SHP77 treated with DMSO at 0.1 percent for 48 hours (cell line): ENCODE measurements around the gene GNG12.

ENCODE experiments used
- DNase-seq: peaks from one replicate; lab custom pipeline; 2025; lab: John Stamatoyannopoulos, UW

The GNG12 gene

DNA sequence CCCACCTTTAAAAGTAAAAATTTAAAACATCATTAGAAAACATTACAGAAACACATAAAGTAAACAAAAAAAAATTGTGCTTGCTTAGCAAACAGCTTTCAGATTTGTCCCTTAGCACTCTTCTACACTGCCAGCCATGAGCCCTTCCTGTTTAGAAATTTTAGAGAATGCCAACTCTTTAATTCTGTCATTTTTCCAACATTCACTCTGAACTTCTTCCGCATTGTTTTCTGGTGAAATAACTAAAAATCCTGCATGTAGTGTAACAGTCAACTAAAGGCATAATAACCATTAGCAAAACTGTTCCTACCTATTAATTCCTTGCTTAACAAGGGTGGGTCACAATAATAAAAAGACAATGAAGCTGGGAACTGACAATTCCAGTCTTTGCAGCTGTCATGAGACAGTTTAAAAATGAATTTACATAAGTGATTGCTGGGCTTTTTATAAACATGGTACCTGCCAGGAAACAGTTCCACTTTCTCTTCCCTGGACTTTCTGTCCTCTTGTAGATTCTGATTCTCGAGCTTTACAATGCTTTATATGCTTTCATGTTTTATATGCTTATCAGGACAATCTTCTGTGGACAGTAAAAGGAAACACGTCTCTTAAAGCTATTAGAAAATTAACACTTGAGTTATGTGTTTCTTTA lies 19.0 kb downstream of the GNG12 start:
- no peak for DNase-seq

DNA sequence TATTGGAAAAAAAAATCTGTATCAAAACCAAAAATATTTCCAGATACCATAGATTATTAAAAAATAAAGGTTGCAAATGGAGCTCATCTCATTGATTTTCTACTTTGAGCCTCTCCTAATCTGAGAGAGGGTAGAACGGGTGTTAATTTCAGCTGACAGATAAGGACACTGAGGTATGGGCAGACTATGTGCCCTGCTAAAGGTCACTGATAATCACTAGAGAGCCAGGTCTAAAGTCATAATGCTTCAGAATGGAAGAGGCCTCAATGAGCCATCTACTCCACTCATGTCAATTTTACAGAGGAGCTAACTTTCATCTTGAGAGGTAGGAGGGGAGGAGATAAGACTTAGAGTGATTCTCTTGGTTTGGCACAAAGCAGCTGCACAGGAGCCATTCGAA lies 21.0 kb downstream of the GNG12 start:
- no peak for DNase-seq

DNA sequence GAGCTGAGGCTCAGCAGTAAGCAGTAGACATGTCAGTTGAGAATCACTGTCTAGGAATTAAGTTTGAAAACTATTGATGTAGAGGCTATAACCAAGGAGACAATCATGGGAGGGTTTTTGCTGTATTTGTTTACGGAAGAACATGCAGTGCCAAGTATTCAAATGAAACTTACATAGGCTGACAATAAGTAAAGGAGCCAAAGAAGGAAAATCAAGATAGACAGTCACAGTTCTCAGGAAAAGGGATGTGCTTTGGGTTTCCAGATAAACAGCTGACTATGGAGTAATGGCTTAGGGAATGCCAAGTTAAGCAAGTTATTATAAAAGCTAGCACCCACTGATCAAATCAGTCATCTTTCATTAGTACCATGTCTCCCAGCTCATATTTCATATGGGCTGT lies 21.5 kb downstream of the GNG12 start:
- no peak for DNase-seq

DNA sequence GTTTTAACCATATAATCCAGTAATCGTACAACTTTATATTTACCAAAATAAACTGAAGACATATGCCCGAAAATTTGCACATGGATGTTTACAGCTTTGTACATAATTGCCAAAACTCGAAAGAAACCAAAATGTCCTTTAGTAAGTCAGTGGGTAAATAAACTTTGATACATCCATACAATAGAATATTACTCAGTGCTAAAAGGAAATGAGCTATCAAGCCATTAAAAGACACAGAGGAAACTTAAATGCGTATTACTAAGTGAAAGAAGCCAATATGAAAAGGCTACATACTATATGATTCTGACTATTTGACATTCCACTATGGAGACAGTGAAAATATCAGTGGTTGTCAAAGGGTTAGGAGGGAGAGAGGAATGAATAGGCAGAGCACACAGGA lies 23.4 kb downstream of the GNG12 start:
- no peak for DNase-seq

DNA sequence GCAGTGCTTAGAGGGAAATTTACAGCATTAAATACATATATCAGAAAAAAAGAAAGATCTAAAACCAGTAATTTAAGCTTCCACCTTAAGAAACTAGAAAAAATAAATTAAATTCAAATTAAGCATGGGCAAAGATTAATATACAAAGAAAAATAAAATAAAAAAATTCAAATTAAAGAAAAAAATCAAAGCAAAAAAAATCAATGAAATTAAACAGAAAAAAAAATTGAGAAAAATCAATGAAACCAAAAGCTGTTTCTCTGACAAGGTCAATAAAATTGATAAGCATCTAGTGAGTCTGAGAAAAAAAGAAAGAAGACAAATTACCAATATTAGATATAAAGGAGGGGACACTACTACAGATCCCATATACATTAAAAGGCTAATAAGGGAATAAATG lies 26.0 kb downstream of the GNG12 start:
- no peak for DNase-seq

- DNase-seq, result no peak
Observed at GRCh38 chr1:67804710-67805109, 28.6 kb downstream of the GNG12 start.

DNA sequence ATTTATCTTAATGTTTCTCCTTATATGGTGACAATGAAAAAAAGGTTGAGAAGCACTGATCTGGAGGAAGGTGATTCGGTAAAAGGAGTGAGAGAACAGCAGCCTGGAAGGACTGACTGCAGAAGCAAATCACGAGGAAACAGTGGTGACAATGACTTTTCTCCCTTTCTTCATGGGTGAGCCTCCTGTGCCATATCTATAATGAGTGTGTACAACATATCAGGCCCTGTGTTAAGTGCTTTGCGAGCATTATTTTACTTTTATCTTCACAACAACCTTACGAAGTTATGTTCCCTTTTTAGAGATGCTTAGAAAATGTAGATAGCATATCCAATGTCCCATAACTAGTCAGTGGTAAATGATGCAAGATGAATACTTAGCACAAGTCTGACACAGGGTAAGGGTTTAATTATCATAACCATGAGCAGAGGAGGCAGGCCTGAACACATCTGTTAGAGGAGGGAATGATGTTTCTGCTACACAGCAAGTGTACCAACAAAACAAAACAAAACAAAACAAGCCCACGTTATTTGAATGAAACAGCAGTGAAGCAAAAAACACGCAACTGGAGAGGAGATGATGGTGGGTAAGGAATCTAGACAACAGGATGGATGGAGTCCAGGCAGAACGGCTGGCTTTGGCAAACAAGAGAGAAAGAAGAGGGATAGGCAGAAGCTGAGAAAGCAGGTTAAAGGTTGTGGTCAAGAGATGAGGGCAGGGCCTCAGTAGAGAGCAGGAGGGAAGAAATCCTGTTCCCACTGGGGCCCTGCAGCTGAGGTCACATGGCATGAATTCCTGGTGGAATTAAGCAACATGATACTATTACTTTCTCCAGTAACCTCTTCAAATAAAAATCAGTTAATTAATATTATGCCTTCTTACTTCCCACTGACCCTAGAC lies 29.6 kb downstream of the GNG12 start:
- DNase-seq, result no peak

DNA sequence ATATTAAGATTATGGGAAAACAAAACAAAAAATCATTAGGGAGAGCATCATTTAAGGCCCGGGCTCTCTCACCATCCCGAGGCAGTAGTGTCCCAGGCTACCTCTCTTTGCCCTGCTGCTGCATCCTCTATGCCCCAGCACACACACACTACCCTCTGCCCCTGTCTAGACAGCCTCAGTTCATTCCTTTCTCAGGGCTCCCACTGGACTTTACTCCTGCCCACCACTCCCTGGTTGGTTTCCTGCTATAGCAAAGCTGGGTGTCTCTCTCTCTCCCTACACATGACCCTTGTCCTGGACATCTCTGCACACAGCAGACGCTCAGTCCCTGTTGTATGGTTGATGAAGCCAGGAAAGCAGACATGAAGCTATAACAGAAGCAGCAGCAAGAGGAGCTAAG lies 30.7 kb downstream of the GNG12 start:
- no peak for DNase-seq

DNA sequence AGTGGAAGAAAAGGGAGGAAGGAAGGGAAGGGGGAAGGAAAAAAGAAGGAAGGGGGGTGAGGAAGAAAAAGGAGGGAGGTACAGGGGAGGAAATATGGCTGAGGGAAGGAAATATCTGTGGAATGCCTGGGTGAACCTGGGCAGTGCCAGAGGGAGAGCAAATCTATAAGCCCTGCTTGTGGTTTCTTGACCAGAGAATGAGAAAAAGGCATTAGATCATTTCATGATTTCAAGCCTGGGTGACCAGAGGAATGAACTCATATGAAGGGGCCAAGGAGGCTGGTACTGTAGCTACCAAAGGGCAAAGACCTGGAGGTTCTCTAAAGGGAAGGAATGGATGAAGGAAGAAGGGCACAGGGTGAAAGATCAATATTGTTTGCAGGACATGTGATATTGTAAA lies 31.4 kb downstream of the GNG12 start:
- DNase-seq, result no peak

DNA sequence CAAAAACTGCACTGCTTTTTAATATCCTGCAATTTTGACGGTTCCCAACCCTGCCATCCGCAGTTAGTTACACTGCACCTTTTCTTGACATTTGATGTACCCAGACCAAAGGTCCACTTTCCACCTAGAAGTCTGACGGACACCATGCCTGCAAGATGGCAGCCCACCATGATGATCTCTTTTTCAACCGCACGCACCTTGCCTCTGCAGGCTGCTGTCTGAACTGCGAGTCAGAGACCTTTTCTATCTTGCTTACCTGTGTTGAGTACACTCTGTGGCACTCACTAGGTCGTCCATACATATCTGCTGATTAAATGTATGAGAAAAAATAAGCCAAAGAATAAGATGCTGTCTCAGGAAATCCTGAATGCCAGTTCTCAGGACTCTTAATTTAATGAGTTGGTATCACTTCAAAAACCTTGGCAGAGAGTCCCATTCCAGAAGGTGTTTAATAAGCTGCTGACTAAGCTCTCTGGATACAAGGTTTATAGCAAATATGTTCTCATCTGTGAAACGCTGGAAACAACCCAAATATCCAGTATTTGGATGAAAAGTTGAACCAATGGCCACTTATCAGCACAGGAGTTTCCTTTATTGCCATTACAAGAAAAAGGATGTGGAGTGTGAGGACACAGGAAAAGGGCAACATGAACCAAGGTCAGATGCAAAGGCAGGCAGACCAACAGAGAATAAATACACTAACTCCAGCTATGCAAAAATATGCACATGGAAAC lies 37.9 kb downstream of the GNG12 start:
- DNase-seq, result no peak

- no peak for DNase-seq
Observed at GRCh38 chr1:67793562-67793961, 39.7 kb downstream of the GNG12 start.

DNA sequence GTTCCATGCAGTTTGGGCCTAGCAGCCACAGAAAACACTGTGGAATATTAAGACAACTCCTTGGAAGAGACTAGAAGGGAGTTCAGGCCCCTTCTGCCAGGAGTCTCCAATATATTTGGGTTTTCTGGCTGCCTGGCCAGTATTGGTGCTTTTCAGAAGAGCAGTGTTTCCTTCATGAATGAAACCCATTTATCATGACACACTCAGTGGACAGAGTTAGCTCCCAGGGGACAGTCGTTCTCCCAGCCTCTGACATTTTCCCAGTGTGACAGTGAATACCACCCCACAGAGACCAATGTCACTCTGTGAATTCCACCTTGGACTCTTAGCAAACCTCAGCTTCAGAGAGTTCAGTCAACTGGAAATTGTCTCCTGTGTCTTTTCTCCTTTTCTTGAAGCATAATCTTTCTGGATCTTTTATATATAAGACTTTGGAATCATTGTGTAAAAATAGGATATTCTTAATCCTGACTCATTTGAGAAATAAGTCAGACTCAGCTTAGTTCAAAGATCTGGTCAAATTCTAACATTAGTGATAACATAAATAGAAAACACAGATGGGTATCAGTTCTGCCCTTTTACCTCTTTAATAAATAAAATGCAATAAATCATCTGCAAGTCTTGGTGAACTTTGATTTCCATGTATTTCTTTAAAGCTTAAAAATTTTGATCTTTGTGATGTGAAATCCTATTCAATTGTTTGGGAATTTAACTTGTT lies 40.4 kb downstream of the GNG12 start:
- DNase-seq, result no peak

- DNase-seq, result no peak
Observed at GRCh38 chr1:67792103-67792502, 41.2 kb downstream of the GNG12 start.

- DNase-seq, result no peak
Observed at GRCh38 chr1:67791686-67792085, 41.6 kb downstream of the GNG12 start.

- DNase-seq, result no peak
Observed at GRCh38 chr1:67791261-67791660, 42.0 kb downstream of the GNG12 start.

GRCh38 chr1:67790201-67790692 lies 43.0 kb downstream of the GNG12 start:
- DNase-seq, result no peak

DNA sequence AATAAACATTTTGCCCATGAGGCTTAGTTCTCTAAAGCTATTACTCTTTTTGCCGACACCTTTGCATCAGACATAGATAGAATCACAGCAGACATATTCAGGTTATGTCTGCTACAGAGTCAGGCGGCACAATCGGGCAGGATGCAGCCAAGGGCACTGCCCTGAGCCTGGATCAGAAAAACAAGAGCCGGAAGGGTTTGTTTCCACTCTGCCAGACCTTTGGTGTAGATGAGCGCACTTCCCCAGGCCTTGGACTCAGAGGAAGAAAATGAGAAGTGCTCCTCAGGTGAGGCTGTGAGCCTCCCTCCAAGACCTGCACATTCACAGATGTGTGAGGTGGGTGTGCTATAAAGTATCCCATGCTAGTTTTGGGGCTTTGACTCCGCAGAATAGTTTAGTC lies 43.7 kb downstream of the GNG12 start:
- no peak for DNase-seq

DNA sequence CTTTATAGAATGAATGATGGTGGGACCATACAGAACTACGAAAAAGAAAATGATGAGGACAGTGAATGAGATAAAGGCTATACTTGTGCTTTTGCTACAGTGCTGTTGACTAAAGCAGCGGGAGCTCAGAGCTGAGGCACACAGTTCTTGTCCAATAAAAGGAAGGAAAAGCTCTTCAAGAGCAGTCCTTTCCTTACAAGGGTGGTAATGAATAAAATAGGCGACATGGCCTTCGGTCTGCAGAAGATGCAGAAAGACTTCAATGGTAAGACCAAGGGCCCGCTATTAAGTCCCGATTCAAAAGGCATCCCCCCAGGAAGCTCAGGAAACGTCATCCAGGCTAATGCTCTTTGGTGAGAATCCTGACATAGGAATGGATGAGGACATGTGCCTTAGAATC lies 44.4 kb downstream of the GNG12 start:
- no peak for DNase-seq

- no peak for DNase-seq
Observed at GRCh38 chr1:67788238-67788790, 45.0 kb downstream of the GNG12 start.

DNA sequence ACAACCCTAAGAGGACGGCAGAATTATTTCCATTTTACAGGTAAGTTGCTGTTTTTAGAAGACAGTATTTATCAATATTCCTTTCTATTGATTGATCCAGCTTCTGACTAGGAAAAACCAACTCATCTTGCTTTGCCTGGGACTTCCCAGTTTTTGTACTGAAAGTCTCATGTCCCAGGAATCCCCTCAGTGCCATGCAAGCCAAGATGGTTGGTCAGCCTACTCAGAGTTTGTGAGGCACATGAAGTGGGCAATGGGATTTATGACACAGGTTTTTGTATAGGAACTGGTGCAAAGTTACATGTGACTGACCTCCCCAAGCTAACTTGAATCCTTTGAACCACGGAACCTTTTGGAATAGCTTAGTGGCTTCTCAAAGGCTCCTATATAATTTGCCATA lies 45.5 kb downstream of the GNG12 start:
- DNase-seq, result no peak

GRCh38 chr1:67785847-67786753 lies 47.2 kb downstream of the GNG12 start:
- no peak for DNase-seq
